Right ventricle myocardium superior (tissue), 1 donor: Measurements from ENCODE around the gene FBXO31. TPM values are rescaled to one million over a fixed set of nuclear protein-coding genes. Genes with fewer than 3 reads are reported as not detected.

Source experiments
- ATAC-seq: fragments of 200-7000 bp; cut with Tn5 transposase; one replicate; pipeline ENCODE4 v1.9.1; 2020; ENCODE audit warnings: mild to moderate bottlenecking; ENCODE audit not compliant: poor library complexity
- DNase-seq: peaks from one replicate; pipeline ENCODE4 v3.0.0-alpha.2; 2020
- intact Hi-C: fragments of 100-400 bp; cut with DNase I; formaldehyde crosslinking; loops from one replicate; pipeline ENCODE4 v1.11.2; 2022
- long read RNA-seq: library from polyadenylated mRNA; unstranded; transcript quantifications from one replicate; pipeline ENCODE4 v2.0.0, GENCODE V29; 2021
- total RNA-seq: library from RNA; stranded (reverse); fragmentation: NEBNext Ultra II Directional; extraction: Animal tissue kit (Norgen Biotek cat#: 25700); gene quantifications from one replicate; pipeline ENCODE4 v1.2.1, GENCODE V29; 2021
- donor health status: DM: no; HTN: yes; CAD: no; lungs with severe emphysema.

The FBXO31 gene, protein sequence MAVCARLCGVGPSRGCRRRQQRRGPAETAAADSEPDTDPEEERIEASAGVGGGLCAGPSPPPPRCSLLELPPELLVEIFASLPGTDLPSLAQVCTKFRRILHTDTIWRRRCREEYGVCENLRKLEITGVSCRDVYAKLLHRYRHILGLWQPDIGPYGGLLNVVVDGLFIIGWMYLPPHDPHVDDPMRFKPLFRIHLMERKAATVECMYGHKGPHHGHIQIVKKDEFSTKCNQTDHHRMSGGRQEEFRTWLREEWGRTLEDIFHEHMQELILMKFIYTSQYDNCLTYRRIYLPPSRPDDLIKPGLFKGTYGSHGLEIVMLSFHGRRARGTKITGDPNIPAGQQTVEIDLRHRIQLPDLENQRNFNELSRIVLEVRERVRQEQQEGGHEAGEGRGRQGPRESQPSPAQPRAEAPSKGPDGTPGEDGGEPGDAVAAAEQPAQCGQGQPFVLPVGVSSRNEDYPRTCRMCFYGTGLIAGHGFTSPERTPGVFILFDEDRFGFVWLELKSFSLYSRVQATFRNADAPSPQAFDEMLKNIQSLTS
- total RNA-seq: 78.9 TPM
- long read RNA-seq, full-length matches to known transcripts: 17 of 136 reads
- long read RNA-seq, partial matches to known transcripts: 31 of 136 reads
- long read RNA-seq, other reads (novel, unspliced or antisense): 88 of 136 reads

DNA sequence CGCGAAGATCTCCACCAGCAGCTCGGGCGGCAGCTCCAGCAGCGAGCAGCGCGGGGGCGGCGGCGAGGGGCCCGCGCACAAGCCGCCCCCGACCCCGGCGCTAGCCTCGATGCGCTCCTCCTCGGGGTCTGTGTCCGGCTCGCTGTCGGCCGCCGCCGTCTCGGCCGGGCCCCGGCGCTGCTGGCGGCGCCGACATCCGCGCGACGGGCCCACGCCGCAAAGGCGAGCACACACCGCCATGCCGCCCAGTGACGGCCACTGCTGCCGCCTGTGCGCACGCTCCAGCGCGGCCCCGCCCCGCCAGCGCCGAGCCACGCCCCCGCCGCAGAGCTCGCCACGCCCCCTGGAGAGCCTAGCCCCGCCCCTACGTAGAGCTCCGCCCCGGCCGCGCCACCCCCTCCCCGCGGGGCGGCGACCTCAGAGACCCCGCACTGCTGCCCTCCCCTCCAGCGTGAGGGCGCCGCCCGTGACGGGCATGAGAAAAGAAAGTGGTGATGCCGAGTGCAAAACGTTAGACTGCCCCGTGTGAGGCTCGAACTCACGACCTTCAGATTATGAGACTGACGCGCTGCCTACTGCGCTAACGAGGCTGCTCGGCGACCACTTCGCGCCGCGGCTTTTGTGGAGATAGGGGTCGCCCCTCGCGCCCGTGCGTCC, at the start of gene FBXO31:
TSS of gene FBXO31 (minus strand) at position 272 of the 657 bp plus-strand sequence. CDS start at position 240, 32 bp downstream.
- DNase-seq (peak; percentile 92), ATAC-seq (peak; percentile 89)
- intact Hi-C loops: loop anchor here (5.0 kb wide), 1 partner anchor 56 kb away; no protein-coding TSS in a partner anchor

DNA sequence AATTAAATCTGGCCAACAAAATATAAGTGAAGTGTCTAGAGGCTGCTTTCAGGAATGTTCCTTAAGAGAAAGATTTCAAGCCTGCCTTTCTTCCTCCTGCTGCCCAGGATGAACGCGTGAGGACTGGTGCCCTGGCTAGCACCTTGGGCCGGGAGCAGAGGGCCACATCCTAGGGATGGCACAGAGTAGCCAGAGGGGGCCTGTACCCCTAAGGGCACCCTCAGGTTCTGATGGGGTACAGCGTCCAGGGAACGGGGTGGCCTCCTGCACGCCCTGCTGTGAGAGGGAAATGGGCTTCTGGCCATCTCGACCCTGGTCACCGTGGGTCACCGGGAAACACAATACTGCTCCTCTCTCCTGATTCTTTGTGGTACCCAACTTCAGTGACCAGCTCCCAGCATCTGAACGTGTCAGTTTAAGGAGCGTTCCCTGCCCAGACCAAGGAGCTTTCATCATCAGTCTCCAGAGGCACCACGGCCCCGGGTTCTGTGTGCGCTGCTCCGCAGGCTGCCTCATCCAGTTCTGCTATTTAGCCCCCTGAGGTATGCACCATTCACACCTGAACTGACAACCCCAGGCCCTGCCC, 48.8 kb upstream of the FBXO31 start:
- ATAC-seq (no peak), DNase-seq (peak; percentile 20)
- intact Hi-C loops: no loop called here

DNA sequence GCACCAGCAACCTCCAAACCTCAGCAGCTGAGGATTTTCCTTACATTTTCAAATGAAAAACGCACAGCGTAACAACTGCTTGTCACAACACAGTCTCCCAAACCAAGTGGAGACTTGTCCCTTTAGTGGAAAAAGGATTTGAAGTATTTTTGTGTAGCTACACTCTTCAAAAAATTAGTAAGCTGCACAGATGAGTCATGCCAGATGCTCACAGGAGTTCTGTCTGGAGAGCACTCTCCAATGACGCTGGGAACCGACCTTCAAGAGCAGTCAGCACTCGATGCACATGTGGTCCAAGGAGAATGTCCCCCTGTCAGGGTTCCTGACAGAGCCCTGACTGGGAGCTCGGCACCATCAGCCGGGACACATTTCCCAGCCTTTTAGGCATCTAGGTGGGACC, 48.4 kb upstream of the FBXO31 start:
- intact Hi-C loops: no loop called here
- ATAC-seq (peak; percentile 40), DNase-seq (peak; percentile 19)

DNA sequence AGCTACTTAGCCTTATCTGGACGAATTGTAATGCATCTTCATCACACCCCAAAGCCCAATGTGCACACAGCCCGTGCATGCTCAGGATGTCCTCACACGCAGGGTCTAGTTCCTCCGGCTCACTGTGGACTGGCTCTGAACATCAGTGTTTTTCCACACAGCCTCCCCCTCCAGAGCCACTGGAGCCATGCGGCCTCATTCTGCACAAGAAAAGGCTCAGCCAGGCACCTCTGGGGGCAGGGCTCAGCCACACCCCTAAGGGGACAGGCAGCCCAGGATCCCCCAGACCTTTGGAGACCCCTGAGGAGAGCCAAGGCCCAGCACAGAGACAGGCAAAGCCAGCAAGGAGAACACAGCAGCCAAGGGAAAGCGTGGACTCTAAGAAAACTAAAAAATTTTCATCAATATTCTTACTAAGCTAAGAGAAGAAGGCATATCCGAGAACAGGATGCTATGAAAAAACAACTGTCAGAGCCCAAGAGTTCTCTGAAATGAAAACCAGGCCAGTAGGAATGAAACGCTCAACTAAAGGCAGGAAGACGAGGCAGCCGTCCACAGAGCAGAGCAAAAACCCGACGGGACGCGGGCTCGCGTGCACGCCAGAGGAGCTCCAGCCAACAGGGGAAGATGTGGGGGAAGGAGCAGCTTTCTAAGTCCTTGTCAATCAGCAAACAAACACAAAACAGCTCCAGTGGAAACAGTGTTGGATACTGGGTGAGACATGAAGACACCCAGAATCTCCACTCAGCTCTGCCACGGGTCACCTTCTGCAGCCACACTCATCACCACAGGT, 43.0 kb upstream of the FBXO31 start:
- peak; percentile 34 for DNase-seq
- intact Hi-C loops: no loop called here
- no peak for ATAC-seq

DNA sequence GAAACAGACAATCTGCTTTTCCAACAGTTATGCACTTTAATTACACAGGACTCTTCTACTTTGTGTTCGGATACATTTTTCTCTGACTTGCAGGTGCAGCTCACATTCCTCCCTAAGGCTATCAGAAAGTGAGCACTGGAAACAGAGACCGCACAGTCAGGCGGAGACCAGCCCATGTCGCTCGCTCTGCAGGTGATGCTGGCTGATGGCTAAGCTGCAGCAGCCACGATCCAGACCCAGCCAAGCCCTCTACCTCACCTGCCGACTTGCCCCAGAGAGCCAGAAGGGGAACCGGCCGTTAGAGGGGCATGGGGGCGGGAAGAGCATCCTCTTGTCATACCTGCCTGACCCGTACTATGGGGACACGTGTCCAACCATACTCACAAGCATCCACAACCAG, 42.4 kb upstream of the FBXO31 start:
- intact Hi-C loops: no loop called here
- ATAC-seq (no peak), DNase-seq (peak; percentile 26)

DNA sequence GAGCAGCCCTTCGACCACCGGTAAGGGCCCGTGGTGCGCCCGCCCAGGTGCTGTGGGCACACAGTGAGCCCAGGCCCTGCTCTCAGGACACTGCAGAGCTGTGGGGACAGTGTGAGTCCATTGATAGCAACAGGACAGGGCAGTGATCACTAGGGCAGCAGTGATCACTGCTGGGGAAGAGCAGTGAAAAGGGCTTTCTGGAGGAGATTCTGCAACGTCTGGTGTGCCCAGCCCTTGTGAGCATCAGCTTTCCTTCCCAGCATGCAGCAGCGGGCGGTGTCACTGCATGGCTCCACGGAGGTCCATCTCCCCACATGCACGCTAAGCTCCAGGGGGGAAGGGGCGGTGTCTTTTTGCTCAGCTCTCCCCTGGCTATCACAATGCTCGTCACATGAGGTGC, 40.7 kb upstream of the FBXO31 start:
- ATAC-seq (no peak), DNase-seq (no peak)
- intact Hi-C loops: no loop called here

DNA sequence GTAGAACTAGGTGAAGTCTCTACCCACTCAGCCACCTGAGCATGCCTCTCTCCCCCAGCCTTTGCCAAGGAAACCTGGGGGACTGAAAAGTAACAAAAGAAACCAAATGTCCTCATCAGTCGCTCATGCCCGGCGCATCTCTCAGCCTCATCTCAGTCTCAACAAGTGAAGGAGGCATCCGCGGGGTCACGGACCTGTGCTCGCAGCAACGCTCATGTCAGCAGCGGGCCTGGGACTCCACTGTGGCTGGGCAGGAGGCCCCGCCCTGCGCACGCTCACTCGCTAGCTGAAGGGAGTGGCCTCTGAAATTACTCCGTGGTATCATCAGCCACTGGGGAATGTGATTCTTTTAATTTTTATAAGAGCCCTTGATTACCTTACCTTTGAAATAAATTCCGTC, 39.9 kb upstream of the FBXO31 start:
- intact Hi-C loops: no loop called here
- no peak for ATAC-seq
- no peak for DNase-seq

DNA sequence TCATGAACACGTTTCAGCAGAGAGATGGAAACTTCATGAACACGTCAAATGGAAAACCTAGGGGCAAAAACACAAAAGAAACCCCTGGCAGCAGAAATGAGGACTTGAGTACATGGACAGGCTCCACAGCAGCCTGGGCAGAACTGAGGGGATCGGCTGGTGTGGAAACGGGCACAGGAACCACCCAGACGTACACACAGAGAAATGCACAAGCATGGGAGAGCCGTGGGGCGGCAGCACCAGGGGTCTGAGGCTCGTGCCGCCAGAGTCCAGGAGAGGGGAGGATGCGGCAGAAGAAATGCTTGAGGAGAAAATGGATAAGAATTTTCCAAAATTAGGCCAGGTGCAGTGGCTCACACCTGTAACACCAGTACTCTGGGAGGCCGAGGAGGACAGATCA, 38.5 kb upstream of the FBXO31 start:
- intact Hi-C loops: no loop called here
- no peak for DNase-seq
- ATAC-seq: no peak

DNA sequence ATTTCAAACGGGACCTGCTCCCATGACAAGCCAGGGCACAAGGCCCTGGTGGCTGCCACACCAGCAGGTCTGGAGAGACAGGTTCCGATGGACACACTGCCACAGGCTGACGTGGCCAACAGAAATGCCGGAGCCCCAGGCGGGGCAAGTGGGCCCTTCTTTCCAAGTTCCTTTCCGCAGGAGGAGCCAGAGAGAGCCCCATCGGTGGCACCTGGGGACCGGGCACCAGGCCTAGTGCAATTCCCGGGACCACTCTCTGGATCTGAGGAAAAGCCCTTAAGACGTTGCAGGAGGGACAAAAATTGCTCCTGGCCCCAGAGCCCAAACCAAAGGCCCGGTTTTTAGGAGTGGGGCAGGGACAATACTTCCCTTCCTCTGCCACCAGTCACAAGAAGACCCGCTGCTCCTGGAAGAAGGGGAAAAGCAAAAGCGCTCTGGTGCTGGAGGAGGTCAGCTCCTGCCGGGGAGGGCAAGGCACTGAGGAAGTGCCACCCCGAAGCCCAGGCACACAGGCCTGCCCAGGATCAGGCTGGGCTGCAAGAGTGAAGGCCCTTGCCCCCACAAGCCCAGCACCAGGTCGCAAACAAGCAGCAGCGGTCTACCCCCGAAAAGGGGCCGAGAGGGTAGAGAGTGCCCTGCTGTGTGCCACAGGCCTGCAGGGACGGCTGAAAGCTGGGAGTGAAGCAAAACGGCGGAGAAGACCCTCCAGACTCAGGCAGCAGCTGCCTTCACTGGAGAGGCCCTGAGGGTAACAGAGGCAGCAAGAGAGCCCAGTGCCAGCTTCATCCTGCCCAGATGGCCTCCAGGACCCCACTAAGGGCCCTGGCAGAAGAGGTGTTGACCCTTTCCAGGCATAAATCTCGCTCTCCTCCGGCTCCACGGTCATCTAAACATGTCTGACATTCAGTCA, 37.7 kb upstream of the FBXO31 start:
- intact Hi-C loops: no loop called here
- no peak for DNase-seq
- ATAC-seq: no peak

DNA sequence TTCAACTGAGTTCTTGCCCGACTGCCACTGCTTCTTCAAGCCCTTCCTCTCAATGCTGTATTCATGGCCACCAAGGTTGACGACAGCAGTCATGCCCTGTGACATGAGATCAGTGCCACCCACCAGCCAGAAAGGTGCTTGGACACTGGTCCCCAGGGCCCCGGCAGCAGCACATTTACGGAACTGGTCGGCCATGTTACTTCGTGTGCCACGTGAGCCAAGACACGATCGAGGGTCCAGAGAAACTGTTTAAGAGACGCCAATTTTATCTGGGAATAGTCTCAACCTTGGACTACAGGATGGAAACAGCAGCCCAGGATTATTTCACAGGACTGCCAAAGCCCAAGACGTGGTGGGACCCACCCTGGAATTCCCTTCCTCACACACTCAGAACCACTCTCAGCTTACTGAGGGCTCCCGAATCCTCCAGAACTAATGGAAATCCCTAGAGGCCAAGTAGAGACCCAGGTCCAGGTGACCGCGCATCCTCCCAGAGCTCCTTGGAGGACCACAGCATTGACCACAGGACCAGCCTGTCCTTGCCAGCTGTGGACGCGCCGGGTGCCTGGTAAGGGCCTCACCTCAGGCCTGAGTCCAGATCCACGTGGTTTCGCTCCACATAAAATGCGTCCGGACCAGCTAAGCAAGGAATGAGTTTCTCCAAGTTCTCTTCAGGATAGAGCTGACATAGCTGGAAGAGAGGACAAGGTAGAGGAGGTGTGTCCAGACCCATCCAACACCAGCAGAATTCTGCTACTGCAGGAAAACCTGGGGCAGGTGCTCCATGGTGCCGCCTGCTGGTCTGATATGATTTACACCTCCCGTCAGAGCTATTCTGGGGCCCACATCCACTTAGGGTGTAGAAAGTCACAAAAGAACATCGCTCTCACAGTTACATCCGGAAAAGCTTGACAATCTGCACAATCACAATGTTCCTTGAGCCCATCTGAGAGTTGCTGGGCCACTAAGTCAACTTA, 36.7 kb upstream of the FBXO31 start:
- no peak for DNase-seq
- intact Hi-C loops: no loop called here
- ATAC-seq: no peak

DNA sequence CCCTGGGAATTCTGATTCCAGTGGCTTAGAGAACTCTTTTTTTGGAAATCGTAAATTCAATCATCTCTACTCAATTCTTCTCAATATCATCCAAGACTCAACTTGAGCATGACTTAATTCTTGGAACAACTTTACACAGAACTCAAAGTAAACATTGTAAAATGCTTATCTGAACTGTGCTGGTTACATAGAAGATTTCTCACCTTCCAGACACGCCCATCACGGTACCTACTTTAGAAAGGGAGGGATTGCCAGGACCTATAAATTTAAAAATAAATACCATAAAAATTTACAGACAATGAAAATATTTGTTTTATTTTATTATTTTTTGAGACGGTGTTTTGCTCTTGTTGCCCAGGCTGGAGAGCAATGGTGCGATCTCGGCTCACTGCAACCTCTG, 35.1 kb upstream of the FBXO31 start:
- ATAC-seq (no peak), DNase-seq (no peak)
- intact Hi-C loops: loop anchor here (10.0 kb wide), 1 partner anchor 136 kb away; no protein-coding TSS in a partner anchor

DNA sequence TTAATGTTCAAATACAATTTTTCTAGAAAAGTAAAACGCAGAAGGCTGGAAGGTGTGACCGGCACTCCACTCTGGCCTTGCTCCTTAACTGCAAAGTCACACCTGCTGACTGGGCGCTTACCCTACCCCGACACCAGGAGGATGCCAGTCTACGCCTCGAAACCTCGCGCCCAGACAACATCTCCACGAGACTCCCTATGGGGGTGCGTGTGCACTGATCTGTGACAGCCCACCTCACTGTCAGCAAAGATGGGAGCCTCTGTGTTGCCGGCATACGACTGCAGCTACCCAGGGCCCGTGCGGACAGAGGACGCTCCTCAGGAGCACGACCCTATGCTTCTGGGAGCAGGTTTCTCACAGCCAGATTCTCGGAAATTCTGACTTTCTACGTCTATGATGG, 34.6 kb upstream of the FBXO31 start:
- no peak for ATAC-seq
- DNase-seq: no peak
- intact Hi-C loops: loop anchor here (10.0 kb wide), 1 partner anchor 137 kb away; no protein-coding TSS in a partner anchor

DNA sequence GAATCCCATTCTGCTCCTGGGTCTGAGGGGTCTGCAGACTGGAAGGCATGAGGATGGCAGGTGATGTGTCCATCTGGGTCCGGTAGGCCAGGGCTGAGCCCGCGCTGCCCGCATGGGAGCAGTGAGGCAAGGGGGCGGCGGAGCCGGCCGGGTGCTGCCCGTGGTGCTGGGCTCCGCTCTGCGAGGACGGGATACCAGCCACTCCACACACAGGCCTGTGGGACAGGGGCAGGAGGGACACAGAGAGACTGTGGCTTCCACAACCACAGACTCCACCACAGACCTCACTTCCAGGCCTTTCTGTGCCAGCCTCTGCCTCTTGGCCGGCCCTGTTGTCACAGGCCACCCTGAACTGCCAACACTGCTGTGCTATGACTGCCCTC, 33.9 kb upstream of the FBXO31 start:
- DNase-seq: no peak
- ATAC-seq: no peak
- intact Hi-C loops: loop anchor here (10.0 kb wide), 1 partner anchor 137 kb away; no protein-coding TSS in a partner anchor

DNA sequence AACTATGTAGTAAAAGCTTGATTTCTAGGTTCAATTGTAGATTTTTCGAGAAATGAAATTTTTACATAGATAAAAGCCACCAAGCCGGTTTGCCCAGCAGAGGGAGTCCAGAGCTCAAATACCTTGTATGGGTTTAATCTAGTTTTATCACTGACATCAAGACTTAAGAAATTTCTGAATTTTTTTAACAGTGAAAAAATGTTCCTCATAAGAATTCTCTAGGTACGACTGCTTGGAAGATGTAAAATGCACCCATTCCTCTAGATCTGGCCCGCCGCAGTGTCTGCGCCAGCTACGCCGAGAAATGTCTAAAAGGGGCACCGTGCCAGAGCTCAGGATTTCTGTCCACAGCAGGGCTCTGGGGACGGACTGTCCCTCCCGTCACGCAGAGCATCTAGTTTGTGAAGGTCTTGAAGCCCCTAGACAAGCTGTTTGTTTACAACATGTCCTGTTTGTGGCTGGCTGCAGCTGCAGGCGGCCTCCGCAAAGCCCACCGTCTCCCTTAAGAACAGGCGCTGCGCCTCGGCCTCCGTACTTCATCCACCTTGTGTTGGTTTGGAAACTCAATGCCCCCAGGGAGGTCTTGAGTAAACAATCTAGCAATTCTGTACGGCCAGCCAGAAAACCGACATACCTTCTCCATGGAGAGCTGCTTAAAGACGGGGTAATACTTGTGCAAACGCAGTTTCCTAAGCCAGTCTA, 33.4 kb upstream of the FBXO31 start:
- intact Hi-C loops: loop anchor here (10.0 kb wide), 1 partner anchor 138 kb away; no protein-coding TSS in a partner anchor
- ATAC-seq: no peak
- DNase-seq: peak; percentile 60

DNA sequence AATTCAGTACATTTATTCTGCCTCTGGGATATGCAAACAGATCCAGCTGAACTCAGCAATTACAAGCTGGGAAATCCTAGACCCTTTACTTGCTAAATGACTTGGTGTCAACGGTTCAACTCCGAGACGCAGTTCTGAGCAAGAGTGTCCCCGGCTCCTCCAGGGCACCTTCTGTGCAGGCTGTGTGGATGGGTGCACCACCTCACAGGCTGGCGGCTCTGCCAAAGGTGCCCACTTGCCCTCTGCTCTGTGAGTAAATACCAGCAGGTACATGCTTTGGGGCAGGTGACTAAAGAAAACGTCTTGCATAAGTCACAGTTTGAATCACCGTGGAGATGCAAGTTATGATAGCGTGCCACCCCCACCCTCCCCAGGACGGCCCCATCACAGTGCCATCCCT, 31.9 kb upstream of the FBXO31 start:
- intact Hi-C loops: loop anchor here (10.0 kb wide), 1 partner anchor 139 kb away; no protein-coding TSS in a partner anchor
- DNase-seq (no peak), ATAC-seq (no peak)

DNA sequence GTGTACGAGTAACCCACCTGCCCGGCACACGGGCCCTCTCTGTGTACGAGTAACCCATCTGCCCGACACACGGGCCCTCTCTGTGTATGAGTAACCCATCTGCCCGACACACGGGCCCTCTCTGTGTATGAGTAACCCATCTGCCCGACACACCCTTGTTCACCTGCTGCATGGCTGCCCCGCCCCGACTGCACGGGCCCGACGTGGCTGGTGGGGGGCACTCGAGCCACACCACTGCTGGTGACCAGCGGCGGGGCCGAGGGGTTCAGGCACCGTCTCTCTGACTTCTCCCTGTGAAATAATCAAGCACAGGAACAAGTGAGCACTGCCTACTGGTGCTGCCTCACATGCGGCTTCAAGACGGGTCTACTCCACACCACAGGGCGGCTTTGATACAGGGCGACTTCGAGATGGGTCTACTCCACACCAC, 30.7 kb upstream of the FBXO31 start:
- intact Hi-C loops: loop anchor here (5.0 to 10.0 kb wide), 2 partner anchors 141 to 223 kb away; no protein-coding TSS in a partner anchor
- ATAC-seq: no peak
- no peak for DNase-seq
